K562 (cell line): ENCODE results near the gene ACER3. TPM values are rescaled to one million over a fixed set of nuclear protein-coding genes. Genes with fewer than 3 reads are reported as not detected.

Source experiments
- ATAC-seq: fragments of 200-7000 bp; cut with Tn5 transposase; 3 replicates; pipeline ENCODE4 v1.9.1; 2020; ENCODE audit warnings: moderate library complexity
- BruUV-seq: library from RNA; stranded (reverse); fragments of 400-500 nt; replicated peaks from 2 replicates; lab custom pipeline; 2021; lab: Mats Ljungman, UMichigan
- CTCF ChIA-PET: fragments of 300-600 bp; formaldehyde crosslinking; extraction: SDS; loops from one replicate; lab custom pipeline; 2021; ENCODE audit warnings: low intra/inter-chr PET ratio; lab: Yijun Ruan, JAX
- POLR2A ChIA-PET: fragments of 300-600, 350-650 bp; sonication (Branson Sonifier 250); formaldehyde crosslinking; extraction: SDS; loops from one replicate; lab custom pipeline; 2021; ENCODE audit warnings: antibody characterized with exemption, inconsistent platforms; lab: Yijun Ruan, JAX
- DNase-seq, 4 experiments: peaks; one replicate each; pipeline versions ENCODE4 v3.0.0 to v3.0.0-alpha.2; 2011 to 2018; ENCODE audit warnings: low spot score in 3 of 4, mixed read lengths in 3 of 4; ENCODE audit errors: extremely low read depth in 1 of 4
- FAIRE-seq: peaks from 2 replicates; lab custom pipeline; 2011; peaks lifted over from hg19 to GRCh38; lab: Jason Lieb, UNC
- H2AFZ ChIP-seq: 2 replicates; pipeline ENCODE4 v1.6.0; 2011; ENCODE audit warnings: low read depth, low read length, control low read depth, inconsistent platforms
- H3K27ac ChIP-seq: fragments of 200-600 bp; 3 replicates; pipeline ENCODE4 v1.8.0; 2011; ENCODE audit warnings: low read depth, mild to moderate bottlenecking, control low read depth, inconsistent platforms, low read length, moderate library complexity, mixed read lengths; ENCODE audit errors: extremely low read depth
- H3K27me3 ChIP-seq, 2 experiments: fragments of 300-600 bp in 1 of 2; 2 replicates in 1 of 2; 3 replicates in 1 of 2; pipeline versions ENCODE4 v1.6.0 to v1.8.0; 2011; ENCODE audit warnings: inconsistent platforms in 2 of 2, low read length in 2 of 2, mild to moderate bottlenecking in 1 of 2, mixed read lengths in 1 of 2, moderate library complexity in 1 of 2; ENCODE audit not compliant: control insufficient read depth in 2 of 2, insufficient read depth in 2 of 2
- H3K36me3 ChIP-seq: fragments of 300-600 bp; 3 replicates; pipeline ENCODE4 v1.8.0; 2011; ENCODE audit warnings: mild to moderate bottlenecking, low read length, inconsistent platforms; ENCODE audit not compliant: control insufficient read depth, insufficient read depth
- H3K4me1 ChIP-seq, 2 experiments: fragments of 200-600 bp in 1 of 2; replicated peaks in 1 of 2; 2 replicates in 1 of 2; 3 replicates in 1 of 2; pipeline versions ENCODE4 v1.5.1 to v1.8.0; 2011; ENCODE audit warnings: inconsistent platforms in 2 of 2, low read length in 2 of 2, mild to moderate bottlenecking in 1 of 2, mixed read lengths in 1 of 2, moderate library complexity in 1 of 2; ENCODE audit not compliant: control insufficient read depth in 2 of 2, insufficient read depth in 2 of 2
- H3K4me2 ChIP-seq: 2 replicates; pipeline ENCODE4 v1.6.1; 2011; ENCODE audit warnings: low read length, control low read depth, inconsistent platforms, mixed read lengths; ENCODE audit not compliant: insufficient read depth
- H3K4me3 ChIP-seq: fragments of 200-600 bp; sonication (generic), shearing (Covaris generic); 2 replicates; pipeline ENCODE4 v1.5.1; 2016; ENCODE audit warnings: control low read depth, inconsistent platforms
- H3K79me2 ChIP-seq: fragments of 200-600 bp; 3 replicates; pipeline ENCODE4 v1.8.0; 2011; ENCODE audit warnings: low read length, inconsistent platforms; ENCODE audit not compliant: control insufficient read depth, insufficient read depth
- H3K9ac ChIP-seq, 2 experiments: 2 replicates each; pipeline versions ENCODE4 v1.6.0 to v1.6.1; 2011; ENCODE audit warnings: low read depth in 2 of 2, low read length in 2 of 2, control low read depth in 1 of 2, inconsistent platforms in 1 of 2, mild to moderate bottlenecking in 1 of 2, mixed read lengths in 1 of 2; ENCODE audit not compliant: insufficient read depth in 1 of 2
- H3K9me1 ChIP-seq: one replicate; pipeline ENCODE4 v1.6.0; 2011; ENCODE audit warnings: inconsistent platforms, mild to moderate bottlenecking, low read length, moderate library complexity; ENCODE audit not compliant: control insufficient read depth, insufficient read depth
- H3K9me3 ChIP-seq: replicated peaks from 2 replicates; pipeline ENCODE4 v1.5.1; 2011; ENCODE audit warnings: low read depth, low read length, inconsistent platforms; ENCODE audit not compliant: control insufficient read depth, insufficient read depth
- H4K20me1 ChIP-seq: replicated peaks from 2 replicates; pipeline ENCODE4 v1.6.1; 2011; ENCODE audit warnings: low read length, inconsistent platforms, mixed read lengths; ENCODE audit not compliant: control insufficient read depth, insufficient read depth
- NFYB ChIP-seq: IDR thresholded peaks from 2 replicates; pipeline ENCODE4 v1.6.1; 2011; ENCODE audit warnings: mild to moderate bottlenecking, moderate library complexity; ENCODE audit not compliant: insufficient read length; ENCODE audit errors: extremely low read depth
- POLR2A ChIP-seq: fragments of 450-650 bp; conservative IDR thresholded peaks from 2 replicates; pipeline ENCODE4 v1.6.1; 2016
- RBM25 ChIP-seq: fragments of 200-400 bp; formaldehyde crosslinking; IDR thresholded peaks from 2 replicates; pipeline ENCODE4 v1.6.1; 2018; ENCODE audit warnings: low read length, low read depth, moderate library complexity; ENCODE audit not compliant: severe bottlenecking
- WGBS: fragments of 100-300 bp; shearing (Covaris generic); methylation state at CpG from one replicate; pipeline ENCODE4 v1.1.6; 2016; ENCODE audit warnings: low coverage, mixed read lengths; ENCODE audit not compliant: insufficient coverage; ENCODE audit errors: missing lambda C conversion rate; 5-methylcytosine and 5-hydroxymethylcytosine counted together
- in situ Hi-C: fragments of 300-500 bp; cut with MboI; formaldehyde crosslinking; loops from 4 replicates; pipeline ENCODE4 v1.15.0; 2018; ENCODE audit warnings: inconsistent platforms, mixed read lengths
- intact Hi-C: fragments of 100-400 bp; cut with micrococcal nuclease; formaldehyde crosslinking; loops from 2 replicates; pipeline ENCODE4 v1.14.2; 2022
- polyA plus RNA-seq, 8 experiments: library from polyadenylated mRNA; depleted of rRNA in 4 of 8; stranded (reverse) in 5 of 8; unstranded in 3 of 8; fragments of >200 nt; fragmentation: Nextera tagmentation in 2 of 8; fragmentation: Illumina TruSeq in 1 of 8; extraction: Ambion mirVana in 2 of 8; extraction: Trizol in 1 of 8; gene quantifications; 2 replicates each; pipeline versions ENCODE4 v1.2.1 to v1.2.3, GENCODE V29; 2011 to 2014; ENCODE audit warnings: inconsistent platforms in 1 of 8, missing spikeins in 1 of 8
- total RNA-seq, 7 experiments: library from RNA; depleted of rRNA in 6 of 7; stranded (reverse); fragments of >200 nt in 6 of 7; fragmentation: Illumina TruSeq in 2 of 7; extraction: Trizol in 2 of 7; gene quantifications; 2 replicates each; pipeline versions ENCODE4 v1.2.1 to v1.2.3, GENCODE V29; 2011 to 2021; ENCODE audit warnings: low replicate concordance in 1 of 7
- TF ChIP-seq, protein P1 (sequence below): fragments of 250-450 bp; sonication (Bioruptor Pico); IDR thresholded peaks from 2 replicates; pipeline ENCODE4 v1.8.0; 2021; ENCODE audit warnings: moderate library complexity, mild to moderate bottlenecking, inconsistent platforms

ACER3 gene
- total and polyA plus RNA-seq, 9 of the 15 experiments (the other 6 are each of a cell fraction or from before 2014, with no cell fraction given), result 2.0 to 23.8 (median 9.5) TPM

DNA sequence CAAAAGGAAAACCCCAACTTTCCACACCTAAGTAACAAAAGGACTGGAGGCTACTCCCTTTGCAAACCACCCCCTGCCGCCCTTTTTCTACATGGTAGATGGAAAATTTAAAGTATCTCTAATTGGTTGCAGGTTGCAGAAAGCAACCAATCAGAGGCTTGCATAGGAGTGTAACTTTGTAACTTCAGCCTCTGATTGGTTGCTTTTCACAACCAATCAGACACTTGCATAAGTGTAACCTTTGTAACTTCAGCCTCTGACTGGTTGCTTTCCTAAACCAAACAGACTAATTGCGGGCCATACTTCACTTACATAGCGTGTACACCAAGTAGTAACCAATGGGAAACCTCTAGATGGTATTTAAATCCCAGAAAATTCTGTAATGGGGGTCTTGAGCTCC, 16.8 kb upstream of the ACER3 start:
- no TSS peak for BruUV-seq
- in situ Hi-C loops, result no loop called here
- Histone ChIP-seq H3K9me3 (no peaks in the 10 kb centered on the region), H3K9me1 (no peaks in the 10 kb centered on the region), H3K4me2 (no peak overlapping the region), H3K27me3 (no peaks in the 10 kb centered on the region), H3K4me3 (no peak overlapping the region), H3K4me1 (peaks cover 0 to 2% of the 10 kb centered on the region in 2 experiments; a peak in 2 of 5 replicates), H2AFZ (no peak overlapping the region), H3K9ac (no peak overlapping the region), H3K27ac (no peak overlapping the region), H4K20me1 (no peaks in the 10 kb centered on the region), H3K36me3 (no peaks in the 10 kb centered on the region), H3K79me2 (no peaks in the 10 kb centered on the region)
- TF ChIP-seq RBM25 (peak; percentile 30), POLR2A (no peak), NFYB (peak; percentile 57)
- TF ChIP-seq, protein P1, sequence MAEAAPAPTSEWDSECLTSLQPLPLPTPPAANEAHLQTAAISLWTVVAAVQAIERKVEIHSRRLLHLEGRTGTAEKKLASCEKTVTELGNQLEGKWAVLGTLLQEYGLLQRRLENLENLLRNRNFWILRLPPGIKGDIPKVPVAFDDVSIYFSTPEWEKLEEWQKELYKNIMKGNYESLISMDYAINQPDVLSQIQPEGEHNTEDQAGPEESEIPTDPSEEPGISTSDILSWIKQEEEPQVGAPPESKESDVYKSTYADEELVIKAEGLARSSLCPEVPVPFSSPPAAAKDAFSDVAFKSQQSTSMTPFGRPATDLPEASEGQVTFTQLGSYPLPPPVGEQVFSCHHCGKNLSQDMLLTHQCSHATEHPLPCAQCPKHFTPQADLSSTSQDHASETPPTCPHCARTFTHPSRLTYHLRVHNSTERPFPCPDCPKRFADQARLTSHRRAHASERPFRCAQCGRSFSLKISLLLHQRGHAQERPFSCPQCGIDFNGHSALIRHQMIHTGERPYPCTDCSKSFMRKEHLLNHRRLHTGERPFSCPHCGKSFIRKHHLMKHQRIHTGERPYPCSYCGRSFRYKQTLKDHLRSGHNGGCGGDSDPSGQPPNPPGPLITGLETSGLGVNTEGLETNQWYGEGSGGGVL (CRISPR knock-in tag), result no peak
- POLR2A ChIA-PET, result interaction anchor here (0.6 kb wide), 1 partner anchor 20 kb away, joined by 4 read pairs; no protein-coding TSS in a partner anchor
- WGBS, result 56% methylated on average over 3 of the region's 3 CpGs
- FAIRE-seq (no peak), ATAC-seq (no peak), DNase-seq (peak in 1 of 4 experiments; percentile 22)
- CTCF ChIA-PET, result no interaction called here
- intact Hi-C loops, result no loop called here
